ENCODE results near the gene CDK14.

Gene CDK14

DNA sequence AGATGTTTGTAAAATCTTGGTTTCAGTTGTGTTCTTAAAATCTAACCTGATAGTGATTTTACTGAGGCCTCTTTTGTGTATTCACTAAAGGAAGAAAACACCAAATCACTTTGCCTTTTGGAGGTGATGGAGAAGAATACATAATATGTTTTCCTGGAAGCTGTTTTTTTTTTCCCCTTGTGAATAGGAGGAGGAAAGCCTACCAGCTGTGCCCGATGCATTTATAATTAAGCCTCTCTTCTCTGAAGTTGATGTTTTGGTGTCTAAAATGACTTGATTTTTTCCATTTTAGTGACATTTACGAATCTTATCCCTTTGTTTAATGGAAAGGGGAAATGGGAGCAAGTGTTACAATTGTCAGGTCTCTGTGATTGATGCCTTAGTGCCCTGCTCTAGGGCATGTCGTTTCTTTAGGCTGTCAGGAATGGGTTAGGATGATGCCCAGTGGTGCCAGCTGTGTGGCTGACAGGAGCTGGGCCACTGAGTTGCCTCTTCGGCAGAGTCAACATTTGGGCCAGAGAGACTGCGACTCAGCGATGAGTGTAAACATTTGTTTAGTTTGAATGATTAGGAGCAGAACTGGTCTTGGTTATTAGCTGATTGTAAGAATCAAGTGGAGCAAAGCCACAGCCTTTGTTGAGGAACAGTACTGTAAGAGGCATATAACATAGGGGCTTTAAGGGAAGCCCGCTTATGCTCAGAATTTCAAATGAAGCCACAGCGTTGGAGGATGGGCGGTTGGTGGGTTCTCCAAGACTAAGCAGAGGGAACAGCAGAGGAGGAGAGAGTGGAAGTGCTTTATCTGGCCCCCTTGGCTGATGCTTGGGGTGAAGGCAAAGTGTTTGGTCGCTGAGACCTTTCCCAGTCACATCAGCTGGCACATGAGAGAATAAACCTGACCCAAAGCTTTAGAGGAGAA, 81.6 kb downstream of the CDK14 start:
- TF ChIP-seq, protein P1, sequence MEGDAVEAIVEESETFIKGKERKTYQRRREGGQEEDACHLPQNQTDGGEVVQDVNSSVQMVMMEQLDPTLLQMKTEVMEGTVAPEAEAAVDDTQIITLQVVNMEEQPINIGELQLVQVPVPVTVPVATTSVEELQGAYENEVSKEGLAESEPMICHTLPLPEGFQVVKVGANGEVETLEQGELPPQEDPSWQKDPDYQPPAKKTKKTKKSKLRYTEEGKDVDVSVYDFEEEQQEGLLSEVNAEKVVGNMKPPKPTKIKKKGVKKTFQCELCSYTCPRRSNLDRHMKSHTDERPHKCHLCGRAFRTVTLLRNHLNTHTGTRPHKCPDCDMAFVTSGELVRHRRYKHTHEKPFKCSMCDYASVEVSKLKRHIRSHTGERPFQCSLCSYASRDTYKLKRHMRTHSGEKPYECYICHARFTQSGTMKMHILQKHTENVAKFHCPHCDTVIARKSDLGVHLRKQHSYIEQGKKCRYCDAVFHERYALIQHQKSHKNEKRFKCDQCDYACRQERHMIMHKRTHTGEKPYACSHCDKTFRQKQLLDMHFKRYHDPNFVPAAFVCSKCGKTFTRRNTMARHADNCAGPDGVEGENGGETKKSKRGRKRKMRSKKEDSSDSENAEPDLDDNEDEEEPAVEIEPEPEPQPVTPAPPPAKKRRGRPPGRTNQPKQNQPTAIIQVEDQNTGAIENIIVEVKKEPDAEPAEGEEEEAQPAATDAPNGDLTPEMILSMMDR (IDR thresholded peaks at IDR 0.05; ENCODE audit: extremely low read depth, insufficient read depth, missing control alignments), result no peak
- DNase-seq (ENCODE audit: low spot score), result no peak
- in situ Hi-C loops (cut with MboI; ENCODE audit: low pct_unique_long_range_greater_than_20kb, low sequenced_read_pairs, unreplicated experiment), result no loop called here

DNA sequence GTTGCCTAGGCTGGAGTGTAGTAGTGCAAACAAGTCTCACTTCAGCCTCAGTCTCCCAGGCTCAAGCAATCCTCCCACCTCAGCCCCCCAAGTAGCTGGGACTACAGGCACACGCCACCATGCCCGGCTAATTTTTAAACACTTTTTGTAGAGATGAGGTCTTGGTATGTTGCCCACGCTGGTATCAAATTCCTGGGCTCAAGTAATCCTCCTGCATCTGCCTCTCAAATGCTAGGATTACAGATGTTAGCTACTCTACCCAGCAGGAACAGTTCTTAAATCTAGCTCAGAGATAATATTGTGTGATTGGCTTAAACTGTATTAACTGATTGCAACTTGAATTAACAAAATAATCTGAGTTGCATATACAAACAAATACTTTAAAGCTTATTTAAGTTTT, 82.9 kb downstream of the CDK14 start:
- in situ Hi-C loops (cut with MboI; ENCODE audit: low pct_unique_long_range_greater_than_20kb, low sequenced_read_pairs, unreplicated experiment), result no loop called here
- TF ChIP-seq, protein P1 (IDR thresholded peaks at IDR 0.05; ENCODE audit: extremely low read depth, insufficient read depth, missing control alignments), result no peak
- DNase-seq (ENCODE audit: low spot score), result no peak

DNA sequence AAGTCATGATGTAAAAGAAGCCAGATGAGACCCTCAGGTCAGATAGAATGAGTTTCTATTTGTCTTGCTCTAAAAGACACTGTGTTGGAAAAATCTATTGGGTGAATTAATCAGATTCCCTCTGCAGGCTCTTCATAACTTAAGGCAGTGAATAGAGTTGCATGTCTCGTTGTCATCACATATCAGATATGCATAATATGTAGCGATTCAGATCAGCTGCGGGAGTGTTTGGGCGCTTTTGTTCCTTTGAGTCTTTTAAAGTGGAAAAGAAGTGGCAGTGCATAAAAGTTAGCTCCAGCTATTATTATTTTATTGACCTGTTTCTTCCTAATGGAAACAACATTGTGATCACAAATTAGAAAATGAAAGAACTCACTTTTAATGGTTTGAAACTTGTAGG, 84.4 kb downstream of the CDK14 start:
- DNase-seq (ENCODE audit: low spot score), result no peak
- TF ChIP-seq, protein P1 (IDR thresholded peaks at IDR 0.05; ENCODE audit: extremely low read depth, insufficient read depth, missing control alignments), result no peak
- in situ Hi-C loops (cut with MboI; ENCODE audit: low pct_unique_long_range_greater_than_20kb, low sequenced_read_pairs, unreplicated experiment), result no loop called here

DNA sequence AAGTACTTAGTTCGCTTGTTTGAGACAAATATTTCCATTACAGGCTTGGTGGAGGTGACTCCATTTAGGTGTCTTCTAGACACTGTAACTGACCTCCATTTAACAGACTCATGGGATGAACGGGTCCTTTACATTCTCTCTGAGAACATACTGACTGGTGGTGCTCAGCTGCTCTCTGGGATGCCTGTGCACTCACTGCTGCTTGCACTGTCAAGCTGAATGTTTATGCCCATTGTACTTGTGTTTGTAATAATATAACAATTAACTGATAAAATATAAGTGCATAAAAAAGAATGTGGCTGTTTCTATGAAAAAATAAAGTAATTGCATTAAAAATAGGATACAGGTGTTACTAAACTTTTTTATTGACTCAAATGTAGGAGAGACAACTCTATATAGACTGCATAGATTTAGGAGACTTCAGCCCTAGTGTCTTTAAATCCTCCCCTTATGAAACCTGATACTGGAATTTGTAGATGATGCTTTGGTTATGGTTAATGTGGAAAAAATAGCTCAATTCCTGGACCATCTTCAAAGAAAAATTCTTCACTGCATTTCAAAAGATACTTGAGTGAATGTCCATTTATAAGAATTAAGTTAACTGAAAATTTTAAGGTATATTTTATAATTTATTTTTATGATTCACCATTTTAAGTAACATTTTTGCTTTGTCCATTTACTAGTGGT, 85.4 kb downstream of the CDK14 start:
- no peak for DNase-seq (ENCODE audit: low spot score)

DNA sequence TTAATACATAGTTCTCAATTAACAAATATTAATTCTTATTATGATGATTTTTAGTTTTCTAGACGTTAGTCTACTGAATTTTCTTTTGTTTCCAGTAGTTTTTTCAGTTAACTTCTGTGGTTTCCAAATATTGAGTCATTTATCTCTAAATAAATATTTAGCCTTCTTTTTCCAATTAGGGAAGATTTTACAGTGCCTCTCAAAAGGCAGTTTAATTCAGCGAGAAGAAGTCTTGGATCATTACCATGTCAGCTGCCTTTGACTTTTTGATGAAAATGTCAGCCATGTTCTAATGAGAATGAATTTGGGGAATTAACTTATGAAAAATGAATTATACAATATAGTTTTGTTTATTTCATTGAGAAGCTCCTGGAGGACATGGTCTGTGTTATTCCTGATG, 90.0 kb downstream of the CDK14 start:
- in situ Hi-C loops (cut with MboI; ENCODE audit: low pct_unique_long_range_greater_than_20kb, low sequenced_read_pairs, unreplicated experiment), result no loop called here
- no peak for DNase-seq (ENCODE audit: low spot score)
- TF ChIP-seq, protein P1 (IDR thresholded peaks at IDR 0.05; ENCODE audit: extremely low read depth, insufficient read depth, missing control alignments), result no peak

More for the DNA sequence above, 85.4 kb downstream of the CDK14 start:
- TF ChIP-seq, protein P1 (IDR thresholded peaks at IDR 0.05; ENCODE audit: extremely low read depth, insufficient read depth, missing control alignments), result no peak
- in situ Hi-C loops (cut with MboI; ENCODE audit: low pct_unique_long_range_greater_than_20kb, low sequenced_read_pairs, unreplicated experiment), result no loop called here

DNA sequence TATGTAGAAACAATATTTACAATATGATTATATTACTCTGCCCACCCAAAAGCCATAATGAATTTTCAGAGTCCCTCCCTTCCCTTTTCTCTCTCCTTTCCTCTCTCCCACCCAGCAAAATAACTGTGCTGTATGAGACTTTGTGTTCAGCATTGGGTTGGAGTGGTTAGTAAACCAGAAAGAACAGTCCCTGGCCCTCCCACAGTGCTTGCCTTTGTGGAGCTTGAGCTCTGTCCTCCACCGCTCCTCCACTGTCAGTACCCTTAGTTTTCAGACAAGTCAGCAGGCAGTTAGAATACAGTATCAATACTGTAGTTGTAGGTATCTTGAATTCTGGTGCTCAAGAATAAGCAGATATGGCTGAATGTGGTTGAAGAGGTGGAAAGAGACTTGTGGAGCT, 92.7 kb downstream of the CDK14 start:
- in situ Hi-C loops (cut with MboI; ENCODE audit: low pct_unique_long_range_greater_than_20kb, low sequenced_read_pairs, unreplicated experiment), result no loop called here
- TF ChIP-seq, protein P1 (IDR thresholded peaks at IDR 0.05; ENCODE audit: extremely low read depth, insufficient read depth, missing control alignments), result no peak
- no peak for DNase-seq (ENCODE audit: low spot score)
